ENCODE results near the gene DISC1. TPM values are rescaled to one million over a fixed set of nuclear protein-coding genes. Genes with fewer than 3 reads are reported as not detected.

The DISC1 gene
- polyA plus RNA-seq, 1 of the 3 experiments (the other 2 are of a cell fraction) = 1.7 TPM

DNA sequence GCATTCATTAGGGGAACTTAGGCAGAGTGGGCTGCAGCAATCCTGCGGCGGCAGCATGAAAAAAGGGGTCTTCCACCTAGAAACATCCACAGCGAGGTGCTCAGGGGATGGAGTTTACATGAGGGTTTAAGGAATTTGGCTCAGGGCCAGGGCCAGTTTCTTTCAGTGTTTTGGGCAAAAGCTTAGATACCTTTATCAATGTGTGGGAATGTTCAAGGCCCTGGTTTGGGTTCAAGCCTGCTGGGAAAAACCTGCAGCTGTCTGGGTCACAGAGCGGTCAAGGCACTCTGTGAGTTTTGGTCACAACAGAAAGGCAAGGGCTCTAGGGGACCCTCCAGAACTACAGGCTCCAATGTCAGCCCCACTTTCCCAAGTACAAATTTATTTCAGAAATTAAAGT lies 230.3 kb downstream of the DISC1 start (continued):
- TF ChIP-seq MAX (IDR thresholded peaks at IDR 0.05; ENCODE audit: low read depth) = no peak
- TF ChIP-seq ELF1 (IDR thresholded peaks at IDR 0.05) = no peak
- no peak for TF ChIP-seq JUND (IDR thresholded peaks at IDR 0.05)
- TF ChIP-seq, protein P1, sequence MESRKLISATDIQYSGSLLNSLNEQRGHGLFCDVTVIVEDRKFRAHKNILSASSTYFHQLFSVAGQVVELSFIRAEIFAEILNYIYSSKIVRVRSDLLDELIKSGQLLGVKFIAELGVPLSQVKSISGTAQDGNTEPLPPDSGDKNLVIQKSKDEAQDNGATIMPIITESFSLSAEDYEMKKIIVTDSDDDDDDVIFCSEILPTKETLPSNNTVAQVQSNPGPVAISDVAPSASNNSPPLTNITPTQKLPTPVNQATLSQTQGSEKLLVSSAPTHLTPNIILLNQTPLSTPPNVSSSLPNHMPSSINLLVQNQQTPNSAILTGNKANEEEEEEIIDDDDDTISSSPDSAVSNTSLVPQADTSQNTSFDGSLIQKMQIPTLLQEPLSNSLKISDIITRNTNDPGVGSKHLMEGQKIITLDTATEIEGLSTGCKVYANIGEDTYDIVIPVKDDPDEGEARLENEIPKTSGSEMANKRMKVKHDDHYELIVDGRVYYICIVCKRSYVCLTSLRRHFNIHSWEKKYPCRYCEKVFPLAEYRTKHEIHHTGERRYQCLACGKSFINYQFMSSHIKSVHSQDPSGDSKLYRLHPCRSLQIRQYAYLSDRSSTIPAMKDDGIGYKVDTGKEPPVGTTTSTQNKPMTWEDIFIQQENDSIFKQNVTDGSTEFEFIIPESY (IDR thresholded peaks at IDR 0.05; ENCODE audit: borderline replicate concordance, low read depth) = no peak
- TF ChIP-seq EP300 (IDR thresholded peaks at IDR 0.05; ENCODE audit: borderline replicate concordance in 1 of 2, low read depth in 1 of 2, low read length in 1 of 2) = no peak
- TF ChIP-seq MXI1 (IDR thresholded peaks at IDR 0.05; ENCODE audit: low read depth, low read length) = no peak

DNA sequence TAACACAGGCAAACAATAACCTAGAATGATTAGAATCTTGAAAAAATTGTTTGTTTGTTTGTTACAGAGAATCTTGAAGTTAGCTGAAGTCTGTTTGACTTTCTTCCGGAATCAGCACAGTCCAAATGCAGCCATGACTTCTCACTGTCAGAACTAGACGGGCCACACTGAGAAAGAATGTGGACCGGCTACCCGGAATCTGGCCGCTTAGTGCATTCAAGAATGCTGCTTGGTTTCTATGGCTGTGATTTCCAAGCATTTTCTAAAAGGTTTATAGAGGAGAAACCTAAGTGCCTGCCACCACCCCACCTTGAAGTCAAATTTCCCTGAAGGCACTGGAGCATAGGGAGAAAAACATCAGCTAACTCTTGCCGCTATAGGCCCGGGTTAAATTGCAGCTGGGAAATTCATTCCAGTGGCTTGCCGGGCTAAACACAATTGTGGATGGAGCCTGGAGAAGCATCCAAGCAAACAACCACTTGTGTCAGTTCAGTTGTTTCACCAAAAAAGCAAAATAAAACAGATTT lies 231.1 kb downstream of the DISC1 start:
- no peak overlapping the region for H3K27ac ChIP-seq (ENCODE audit: low read depth in 2 of 2, low read length in 1 of 2)
- no peaks in the 10 kb centered on the region for H3K79me2 ChIP-seq (ENCODE audit: insufficient read depth)
- 0 out of 4 replicates have a peak, but pooled peaks cover 0 to 2% of the 10 kb centered on the region in 2 experiments for H3K4me1 ChIP-seq (ENCODE audit: control insufficient read depth in 1 of 2, insufficient read depth in 2 of 2, low read depth in 1 of 2, low read length in 1 of 2)
- DNase-seq = no peak
- no peaks in the 10 kb centered on the region for H3F3A ChIP-seq (replicated peaks; ENCODE audit: insufficient read depth)
- no peaks in the 10 kb centered on the region for H3K9me3 ChIP-seq
- no peak overlapping the region for H2AFZ ChIP-seq (ENCODE audit: low read depth)
- no peaks in the 10 kb centered on the region for H3K9me2 ChIP-seq
- POLR2A ChIA-PET = no interaction called here
- CTCF ChIA-PET = interaction anchor here (7.3 kb wide), 1 partner anchor 9 kb away, joined by 43 read pairs; no protein-coding TSS in a partner anchor
- H3K27me3 ChIP-seq (ENCODE audit: insufficient read depth) = no peaks in the 10 kb centered on the region
- no peak overlapping the region for H3K9ac ChIP-seq
- H3K4me3 ChIP-seq (ENCODE audit: low read depth in 2 of 2, low read length in 1 of 2) = no peak overlapping the region
- H4K20me1 ChIP-seq (ENCODE audit: insufficient read depth) = no peaks in the 10 kb centered on the region
- H3K4me2 ChIP-seq = no peak overlapping the region
- H3K36me3 ChIP-seq (replicated peaks in 1 of 2; ENCODE audit: control insufficient read depth in 1 of 2, insufficient read depth in 2 of 2, low read length in 1 of 2) = no peaks in the 10 kb centered on the region
- TF ChIP-seq NRF1 (IDR thresholded peaks at IDR 0.05; ENCODE audit: low read depth, low read length) = no peak
- TF ChIP-seq, protein P2, sequence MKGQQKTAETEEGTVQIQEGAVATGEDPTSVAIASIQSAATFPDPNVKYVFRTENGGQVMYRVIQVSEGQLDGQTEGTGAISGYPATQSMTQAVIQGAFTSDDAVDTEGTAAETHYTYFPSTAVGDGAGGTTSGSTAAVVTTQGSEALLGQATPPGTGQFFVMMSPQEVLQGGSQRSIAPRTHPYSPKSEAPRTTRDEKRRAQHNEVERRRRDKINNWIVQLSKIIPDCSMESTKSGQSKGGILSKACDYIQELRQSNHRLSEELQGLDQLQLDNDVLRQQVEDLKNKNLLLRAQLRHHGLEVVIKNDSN (IDR thresholded peaks at IDR 0.05; ENCODE audit: borderline replicate concordance, low read depth) = no peak
- TF ChIP-seq TCF12 (IDR thresholded peaks at IDR 0.05) = no peak
- no peak for TF ChIP-seq CHD2 (IDR thresholded peaks at IDR 0.05; ENCODE audit: low read length, partially characterized antibody)
- no peak for TF ChIP-seq RFX5 (IDR thresholded peaks at IDR 0.05; ENCODE audit: low read length)
- TF ChIP-seq JUND (IDR thresholded peaks at IDR 0.05) = no peak
- TF ChIP-seq TEAD4 (IDR thresholded peaks at IDR 0.05; ENCODE audit: borderline replicate concordance, insufficient read depth) = no peak
- no peak for TF ChIP-seq MAX (IDR thresholded peaks at IDR 0.05; ENCODE audit: low read depth)
- no peak for TF ChIP-seq EP300 (IDR thresholded peaks at IDR 0.05; ENCODE audit: borderline replicate concordance in 1 of 2, low read depth in 1 of 2, low read length in 1 of 2)
- no peak for TF ChIP-seq SMC3 (IDR thresholded peaks at IDR 0.05; ENCODE audit: low read depth, low read length)
- no peak for TF ChIP-seq IRF3 (IDR thresholded peaks at IDR 0.05; ENCODE audit: low read depth, low read length)
- TF ChIP-seq MEF2A (IDR thresholded peaks at IDR 0.05; ENCODE audit: borderline replicate concordance, low read depth) = no peak
- WGBS (ENCODE audit: low lambda C conversion rate) = 100% methylated on average over 8 of the region's 8 CpGs

Data from SK-N-SH (cell line).